AG08395 (cell line): ENCODE measurements around the gene MPDU1.

Experiments used
- DNase-seq: peaks from one replicate; pipeline ENCODE4 v3.0.0; 2012; ENCODE audit warnings: mixed read lengths, low spot score

The MPDU1 gene

DNA sequence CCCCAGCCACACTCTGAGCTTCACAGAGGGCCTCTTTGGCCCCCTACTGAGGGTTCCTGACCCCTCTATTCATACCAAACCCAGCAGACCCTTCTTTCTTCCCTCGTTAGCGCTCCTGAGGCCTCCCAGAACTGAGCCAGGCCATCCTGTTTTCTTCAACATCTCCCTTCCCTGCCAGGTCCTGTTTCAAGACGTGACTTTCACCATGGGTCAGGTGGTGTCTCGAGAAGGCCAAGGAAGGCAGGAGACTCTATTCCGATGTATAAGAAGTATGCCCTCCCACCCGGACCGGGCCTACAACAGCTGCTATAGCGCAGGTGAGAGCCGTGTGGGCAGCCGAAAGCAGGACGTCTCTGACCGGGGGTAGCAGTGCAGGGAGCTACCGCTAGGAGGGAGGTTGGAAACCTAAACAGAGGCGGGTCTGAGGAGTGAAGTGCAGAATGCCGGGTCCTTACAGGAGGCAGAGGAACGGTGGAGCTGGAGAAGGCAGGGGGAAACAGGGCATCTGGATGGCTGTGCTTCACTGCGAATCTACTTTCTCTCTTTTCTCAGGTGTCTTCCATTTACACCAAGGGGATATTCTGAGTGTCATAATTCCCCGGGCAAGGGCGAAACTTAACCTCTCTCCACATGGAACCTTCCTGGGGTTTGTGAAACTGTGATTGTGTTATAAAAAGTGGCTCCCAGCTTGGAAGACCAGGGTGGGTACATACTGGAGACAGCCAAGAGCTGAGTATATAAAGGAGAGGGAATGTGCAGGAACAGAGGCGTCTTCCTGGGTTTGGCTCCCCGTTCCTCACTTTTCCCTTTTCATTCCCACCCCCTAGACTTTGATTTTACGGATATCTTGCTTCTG, 23.3 kb upstream of the MPDU1 start:
- peak; percentile 44 for DNase-seq

- DNase-seq, result peak; percentile 92
These were observed 22.6 kb upstream of the MPDU1 start for GRCh38 chr17:7561028-7561575.

DNA sequence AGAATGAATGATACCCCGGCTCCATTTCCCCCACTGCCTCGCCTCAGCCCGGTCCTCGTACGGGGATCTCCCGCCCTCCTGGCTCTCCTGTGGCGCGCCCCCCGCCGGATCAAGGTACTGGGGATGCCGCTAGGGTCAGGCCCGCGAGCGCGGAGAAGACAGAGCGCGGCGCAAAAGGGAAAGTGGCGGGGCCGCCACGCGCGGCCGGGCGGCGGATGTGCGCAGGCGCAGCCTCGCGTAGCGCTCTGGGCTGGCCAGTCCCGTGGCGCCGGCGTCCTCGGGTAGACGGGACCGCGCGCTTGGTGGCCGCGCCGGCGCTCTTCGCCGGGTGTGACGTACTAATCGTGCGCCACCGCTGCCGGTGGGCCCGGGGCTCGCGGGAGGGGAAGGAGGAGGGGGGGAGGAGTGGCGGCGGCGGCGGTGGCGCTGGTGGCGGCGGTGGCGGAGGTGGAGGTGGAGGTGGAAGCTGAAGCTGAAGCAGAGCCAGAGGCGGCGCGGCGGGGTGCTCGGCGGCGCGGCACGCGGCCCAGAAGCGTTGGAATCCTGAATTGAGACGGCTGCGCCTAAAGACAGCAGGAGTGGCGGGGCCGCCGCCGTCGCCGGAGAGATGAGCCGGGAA, 22.0 kb upstream of the MPDU1 start, which contains the start of gene SENP3:
TSS of gene SENP3 (plus strand) at position 331 of the 619 bp plus-strand sequence. CDS start 1,158 bp downstream, outside the sequence.
- DNase-seq, result peak; percentile 99

- no peak for DNase-seq
These were observed 21.4 kb upstream of the MPDU1 start for GRCh38 chr17:7562208-7562605.

DNA sequence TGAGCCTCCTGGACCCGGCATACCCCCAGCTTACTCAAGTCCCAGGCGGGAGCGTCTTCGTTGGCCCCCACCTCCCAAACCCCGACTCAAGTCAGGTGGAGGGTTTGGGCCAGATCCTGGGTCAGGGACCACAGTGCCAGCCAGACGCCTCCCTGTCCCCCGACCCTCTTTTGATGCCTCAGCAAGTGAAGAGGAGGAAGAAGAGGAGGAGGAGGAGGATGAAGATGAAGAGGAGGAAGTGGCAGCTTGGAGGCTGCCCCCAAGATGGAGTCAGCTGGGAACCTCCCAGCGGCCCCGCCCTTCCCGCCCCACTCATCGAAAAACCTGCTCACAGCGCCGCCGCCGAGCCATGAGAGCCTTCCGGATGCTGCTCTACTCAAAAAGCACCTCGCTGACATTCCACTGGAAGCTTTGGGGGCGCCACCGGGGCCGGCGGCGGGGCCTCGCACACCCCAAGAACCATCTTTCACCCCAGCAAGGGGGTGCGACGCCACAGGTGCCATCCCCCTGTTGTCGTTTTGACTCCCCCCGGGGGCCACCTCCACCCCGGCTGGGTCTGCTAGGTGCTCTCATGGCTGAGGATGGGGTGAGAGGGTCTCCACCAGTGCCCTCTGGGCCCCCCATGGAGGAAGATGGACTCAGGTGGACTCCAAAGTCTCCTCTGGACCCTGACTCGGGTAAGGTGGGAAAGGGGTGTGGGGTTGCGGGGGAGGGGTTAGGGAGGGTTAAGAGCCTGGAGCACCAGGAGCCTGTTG, 20.4 kb upstream of the MPDU1 start:
- no peak for DNase-seq

DNA sequence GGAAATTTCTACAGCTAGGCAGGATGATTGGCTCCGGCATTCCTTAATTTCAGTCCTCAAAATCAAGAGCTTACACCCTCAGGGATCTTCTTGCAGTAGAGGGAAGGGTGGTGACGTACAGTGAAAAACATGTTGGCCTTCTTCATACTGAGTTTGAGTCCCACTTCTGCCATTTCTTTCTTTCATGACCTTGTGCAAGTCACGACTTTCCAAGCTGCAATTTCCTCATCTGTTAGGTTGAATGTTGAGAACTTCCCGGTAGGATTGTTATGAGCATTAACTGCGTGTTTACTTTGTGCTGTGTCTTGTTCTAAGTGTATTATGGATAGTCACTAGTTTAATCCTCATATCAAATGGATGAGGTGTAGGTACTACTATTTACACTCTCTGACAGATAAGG, 14.1 kb upstream of the MPDU1 start:
- DNase-seq, result no peak

- no peak for DNase-seq
These were observed 13.3 kb upstream of the MPDU1 start for GRCh38 chr17:7570351-7570750.

- DNase-seq, result no peak
These were observed 11.4 kb upstream of the MPDU1 start for GRCh38 chr17:7572338-7572587.

DNA sequence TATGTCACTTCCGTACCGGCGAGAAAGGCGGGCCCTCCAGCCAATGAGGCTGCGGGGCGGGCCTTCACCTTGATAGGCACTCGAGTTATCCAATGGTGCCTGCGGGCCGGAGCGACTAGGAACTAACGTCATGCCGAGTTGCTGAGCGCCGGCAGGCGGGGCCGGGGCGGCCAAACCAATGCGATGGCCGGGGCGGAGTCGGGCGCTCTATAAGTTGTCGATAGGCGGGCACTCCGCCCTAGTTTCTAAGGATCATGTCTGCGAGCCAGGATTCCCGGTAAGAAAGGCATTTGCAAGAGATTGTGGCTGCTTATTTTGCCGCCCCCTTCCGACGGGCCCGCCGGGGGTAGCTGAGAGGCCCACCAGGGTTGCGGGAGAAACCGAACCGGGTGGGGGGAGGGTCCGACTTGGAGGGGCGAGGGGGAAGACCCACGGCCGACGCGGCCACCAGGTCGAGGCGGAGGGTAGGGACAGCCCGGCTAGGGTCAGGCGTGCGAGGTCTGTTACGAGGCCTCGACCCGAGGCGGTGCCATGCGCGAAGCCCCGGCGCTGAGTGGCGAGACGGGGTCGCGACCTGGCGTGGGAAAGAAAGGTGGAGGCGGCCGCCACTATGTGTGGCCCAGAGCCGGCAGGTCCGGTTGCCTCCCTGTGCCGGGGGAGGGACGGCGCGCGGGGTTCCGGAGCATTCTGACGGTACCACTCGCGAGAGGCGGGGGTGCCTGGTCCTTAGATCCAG, 10.9 kb upstream of the MPDU1 start:
- peak; percentile 99 for DNase-seq

- peak; percentile 90 for DNase-seq
These were observed 10.2 kb upstream of the MPDU1 start for GRCh38 chr17:7573324-7574080.

GRCh38 chr17:7574176-7574953, 9.3 kb upstream of the MPDU1 start:
- no peak for DNase-seq

DNA sequence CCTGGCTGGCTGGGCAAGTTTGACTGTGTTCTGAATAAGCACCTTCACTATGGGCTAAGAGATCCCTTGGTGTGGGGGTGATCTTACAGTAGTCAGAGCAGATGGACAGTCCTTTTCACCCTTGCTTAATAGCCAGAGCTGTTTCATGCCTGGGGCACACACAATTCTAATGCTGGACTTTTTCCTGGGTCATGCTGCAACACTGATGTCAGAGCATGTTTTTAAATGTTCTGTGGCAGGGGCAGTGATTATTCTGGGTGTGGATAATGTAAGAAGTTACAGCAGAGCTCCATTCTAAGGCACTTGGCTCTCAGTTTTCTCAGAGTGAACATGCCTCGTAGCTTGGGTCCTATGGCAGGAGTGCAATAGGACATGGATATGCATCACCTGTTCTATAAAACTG, 8.2 kb upstream of the MPDU1 start:
- no peak for DNase-seq

- DNase-seq, result no peak
These were observed 7.7 kb upstream of the MPDU1 start for GRCh38 chr17:7575959-7576358.

GRCh38 chr17:7576432-7576937, 7.2 kb upstream of the MPDU1 start:
- no peak for DNase-seq

GRCh38 chr17:7577327-7578199, 6.1 kb upstream of the MPDU1 start:
- DNase-seq, result no peak

DNA sequence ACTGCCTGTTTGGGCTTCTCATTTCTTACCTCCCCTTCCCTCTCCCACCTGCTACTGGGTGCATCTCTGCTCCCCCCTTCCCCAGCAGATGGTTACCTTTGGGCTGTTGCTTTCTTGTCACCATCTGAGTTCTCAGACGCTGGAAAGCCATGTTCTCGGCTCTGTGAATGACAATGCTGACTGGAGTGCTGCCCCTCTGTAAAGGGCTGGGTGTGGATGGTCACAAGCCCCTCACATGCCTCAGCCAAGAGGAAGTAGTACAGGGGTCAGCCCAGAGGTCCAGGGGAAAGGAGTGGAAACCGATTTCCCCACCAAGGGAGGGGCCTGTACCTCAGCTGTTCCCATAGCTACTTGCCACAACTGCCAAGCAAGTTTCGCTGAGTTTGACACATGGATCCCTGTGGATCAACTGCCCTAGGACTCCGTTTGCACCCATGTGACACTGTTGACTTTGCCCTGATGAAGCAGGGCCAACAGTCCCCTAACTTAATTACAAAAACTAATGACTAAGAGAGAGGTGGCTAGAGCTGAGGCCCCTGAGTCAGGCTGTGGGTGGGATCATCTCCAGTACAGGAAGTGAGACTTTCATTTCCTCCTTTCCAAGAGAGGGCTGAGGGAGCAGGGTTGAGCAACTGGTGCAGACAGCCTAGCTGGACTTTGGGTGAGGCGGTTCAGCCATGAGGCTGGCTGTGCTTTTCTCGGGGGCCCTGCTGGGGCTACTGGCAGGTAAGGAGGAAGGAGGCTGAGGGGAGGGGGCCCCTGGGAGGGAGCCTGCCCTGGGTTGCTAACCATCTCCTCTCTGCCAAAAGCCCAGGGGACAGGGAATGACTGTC, 4.4 kb upstream of the MPDU1 start, which contains the start of gene CD68:
TSS of gene CD68 (plus strand) at position 638 of the 833 bp plus-strand sequence. CDS start at position 678, 40 bp downstream.
- DNase-seq, result peak; percentile 90

- no peak for DNase-seq
These were observed 3.6 kb upstream of the MPDU1 start for GRCh38 chr17:7579834-7580603.
